HG02943 (cell line): Measurements from ENCODE around the gene REL.

Source experiments
- ATAC-seq: cut with Tn5 transposase; IDR thresholded peaks from one replicate; pipeline ENCODE4 v1.9.1; 2021; ENCODE audit warnings: mild to moderate bottlenecking, low read depth, moderate library complexity; ENCODE audit not compliant: unreplicated experiment

Gene REL

DNA sequence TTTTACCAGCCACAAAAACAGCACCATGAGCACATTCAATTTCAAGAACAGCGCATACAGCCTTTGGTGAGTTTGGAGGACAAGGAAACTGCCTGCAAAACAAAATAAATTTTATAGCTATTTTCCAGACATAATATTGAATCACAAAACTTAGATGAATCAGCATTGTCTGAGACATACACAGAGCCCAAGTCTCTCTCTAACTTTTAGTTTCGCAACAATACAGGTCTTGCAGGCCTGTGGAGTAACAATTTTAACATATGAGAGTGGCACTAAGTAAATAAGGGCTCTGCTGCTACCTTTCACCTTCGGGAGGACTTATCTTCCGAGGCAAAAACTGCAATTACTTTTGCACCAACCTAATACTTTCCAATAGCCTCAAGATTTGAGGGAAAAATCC is 80.1 kb downstream of the REL start:
- no peak for ATAC-seq

DNA sequence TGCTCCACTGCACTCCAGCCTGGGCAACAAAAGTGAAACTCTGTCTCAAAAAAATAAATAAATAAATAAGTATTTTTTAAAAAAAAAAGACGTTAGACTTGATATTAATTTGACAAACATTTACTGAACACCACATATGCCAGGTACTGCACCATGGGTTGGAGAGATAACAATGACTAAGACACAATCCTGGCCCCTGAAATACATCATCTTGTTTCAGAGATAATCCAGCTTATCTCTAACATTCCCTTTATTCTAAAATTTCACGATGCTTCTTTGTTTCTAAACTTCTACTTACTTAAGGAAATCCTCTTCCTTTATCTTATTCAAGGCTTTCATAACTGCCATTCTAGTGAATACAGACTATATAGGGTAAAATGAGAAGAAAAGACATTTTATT is 81.2 kb downstream of the REL start:
- no peak for ATAC-seq

DNA sequence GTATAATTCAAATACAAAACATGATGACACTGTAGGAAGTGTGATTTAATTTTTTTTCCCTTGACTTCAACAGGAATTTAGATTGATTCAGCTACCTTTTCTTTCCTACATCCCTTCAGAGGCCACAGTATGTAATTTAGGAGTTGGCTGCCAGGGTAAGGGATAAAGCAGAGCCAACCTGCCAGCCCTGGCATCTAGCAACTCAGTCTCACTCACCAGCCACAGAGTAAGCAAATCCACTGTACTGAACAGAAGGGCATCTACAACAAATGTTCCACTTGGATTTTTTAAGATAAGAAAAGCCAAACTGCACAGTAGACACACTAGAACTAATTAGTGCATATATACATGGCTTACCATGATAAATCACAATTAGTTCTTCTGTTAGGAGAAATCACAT is 81.8 kb downstream of the REL start:
- no peak for ATAC-seq

DNA sequence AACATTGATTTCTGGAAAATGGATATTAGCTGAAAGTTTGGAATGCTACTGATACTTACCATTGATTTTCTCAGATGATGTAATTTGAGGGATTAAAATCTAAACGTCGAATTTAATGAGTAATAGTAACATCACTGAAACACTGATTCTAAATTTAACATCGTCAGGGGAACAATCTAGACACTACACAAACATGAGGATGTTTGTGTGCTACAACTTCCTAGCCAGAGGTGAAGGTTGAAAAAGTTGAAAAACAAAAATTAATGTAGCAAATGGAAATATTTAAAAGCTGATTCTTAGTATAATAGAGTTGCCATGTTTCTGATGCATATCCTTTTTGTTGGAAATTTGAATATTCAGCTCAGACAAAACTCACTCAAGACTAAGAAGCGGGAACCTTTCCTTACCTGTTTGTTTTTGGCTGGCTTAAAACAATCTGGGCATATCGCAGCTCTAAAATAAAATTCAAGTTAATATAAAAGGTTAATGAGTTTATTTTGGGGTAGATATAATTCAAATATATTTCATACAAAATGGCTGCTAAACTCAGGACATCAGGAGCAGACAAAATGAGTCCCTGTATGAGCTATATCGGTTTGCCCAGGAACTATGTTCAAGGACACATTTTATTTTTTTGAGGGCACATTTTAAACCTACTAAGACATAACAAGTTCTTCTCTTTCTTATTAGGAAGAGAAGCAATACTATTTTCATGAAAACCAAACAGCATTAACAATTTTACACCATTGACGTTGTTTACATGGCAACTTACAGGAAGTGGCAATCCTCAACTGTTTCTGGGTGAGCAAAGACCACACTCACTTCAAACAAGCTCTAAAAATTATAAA is 83.5 kb downstream of the REL start:
- no peak for ATAC-seq

DNA sequence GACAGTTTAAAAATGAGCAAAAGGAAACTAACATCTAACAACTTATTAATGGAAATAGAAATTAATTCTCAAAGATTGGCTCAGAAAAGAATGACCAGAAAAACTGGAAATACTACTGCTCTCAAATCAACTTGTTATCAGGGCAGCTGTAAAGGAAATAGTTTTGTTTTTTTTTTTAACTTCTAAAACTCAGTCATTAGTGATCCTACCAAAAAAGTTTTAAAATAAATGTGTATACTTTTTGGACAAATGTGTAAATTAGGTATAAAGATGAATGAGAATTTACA is 84.1 kb downstream of the REL start:
- ATAC-seq, result no peak

DNA sequence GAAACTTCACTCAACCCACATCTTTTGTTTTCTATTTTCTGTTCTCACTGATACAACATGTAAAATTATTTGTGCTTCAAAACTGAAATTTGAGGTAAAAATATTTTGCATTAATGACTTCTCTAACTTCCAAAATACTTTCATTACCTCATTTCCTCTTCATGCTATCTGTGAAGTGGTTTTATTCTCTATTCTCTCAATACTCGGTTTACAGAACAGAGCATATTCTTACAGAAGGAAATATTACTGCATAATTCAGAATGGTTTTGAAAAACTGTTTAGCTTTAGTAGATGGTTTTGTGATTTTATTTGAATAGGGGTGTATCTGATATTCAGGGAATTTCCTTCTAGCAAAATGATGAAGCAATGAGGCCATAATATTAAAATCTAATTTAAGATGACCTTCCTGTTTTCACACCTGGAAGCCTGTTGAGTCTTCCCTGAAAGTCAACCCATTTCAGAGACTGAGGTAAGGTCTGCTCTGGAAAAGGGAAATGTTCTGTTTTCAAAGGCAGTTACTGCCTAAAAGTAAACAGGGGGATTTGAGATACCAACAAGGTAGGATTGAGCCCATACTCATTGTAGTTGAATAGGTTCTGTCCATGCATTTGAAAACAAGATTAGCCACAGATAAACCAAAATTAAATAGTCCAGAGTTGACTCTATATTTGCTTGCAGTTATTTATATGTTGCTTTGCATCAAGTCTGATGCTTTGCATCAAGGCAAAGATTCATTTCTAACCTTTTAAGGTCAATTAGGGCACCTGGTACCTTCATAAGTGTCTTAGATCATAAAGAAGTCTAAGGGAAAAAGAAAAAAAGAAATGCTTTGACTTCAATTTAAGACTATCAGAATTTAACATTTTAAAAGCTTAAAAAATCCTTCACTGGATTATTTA is 85.4 kb downstream of the REL start:
- peak; percentile 66 for ATAC-seq

DNA sequence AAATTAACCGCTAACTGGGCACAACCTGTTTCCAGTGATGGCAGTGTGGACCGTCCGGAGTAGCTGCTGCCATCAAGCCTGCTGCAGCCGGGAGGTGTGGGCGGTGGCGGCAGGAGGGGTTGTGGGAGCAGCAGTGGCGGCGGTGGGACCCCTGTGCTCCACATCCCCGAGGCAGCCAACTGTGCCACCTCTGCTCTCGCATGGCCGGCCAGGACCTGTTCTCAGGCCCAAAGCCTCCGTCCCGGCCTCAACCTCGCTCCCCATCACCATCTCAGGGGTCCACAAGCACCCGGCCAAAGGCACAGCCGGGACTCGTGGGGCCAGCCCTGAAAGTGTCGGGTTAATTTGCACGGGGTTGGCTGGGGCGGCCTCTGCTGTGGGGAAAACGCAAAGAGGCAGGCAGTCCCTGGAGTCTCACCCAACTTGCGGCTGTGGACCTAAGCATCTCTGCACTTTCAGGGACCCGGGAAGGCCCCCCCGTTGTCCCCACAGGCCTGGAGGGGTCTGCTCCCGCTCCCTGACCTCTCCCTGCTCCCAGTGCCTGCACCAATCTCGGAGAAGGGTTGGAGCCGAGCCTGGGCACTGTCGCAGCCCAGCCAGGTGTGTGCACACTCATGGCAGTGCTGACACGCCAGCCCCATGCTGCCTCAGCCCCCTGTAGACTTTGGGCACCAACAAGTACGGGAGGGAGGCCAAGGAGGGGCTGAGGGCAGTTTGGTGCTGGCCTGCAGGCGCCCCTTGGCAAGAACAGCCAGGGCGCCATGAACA is 91.7 kb downstream of the REL start:
- ATAC-seq, result no peak

DNA sequence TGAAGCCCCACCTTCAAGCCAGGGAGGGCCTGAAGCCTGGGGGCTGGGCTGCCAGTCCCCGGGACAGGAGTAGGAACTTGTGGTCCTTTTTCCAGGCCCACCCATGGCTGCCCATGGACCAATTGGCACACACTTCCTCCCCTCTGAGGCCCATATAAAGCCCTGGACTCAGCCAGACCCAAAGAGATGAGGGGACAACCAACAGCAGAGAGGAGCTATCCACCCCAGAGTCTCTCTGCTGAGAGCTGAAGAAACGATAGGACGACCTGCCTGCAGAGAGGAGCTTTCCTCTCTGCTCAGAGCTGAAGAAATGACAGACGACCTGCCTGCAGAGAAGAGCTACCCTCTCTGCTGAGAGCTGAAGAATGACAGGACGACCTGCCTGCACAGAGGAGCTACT is 92.3 kb downstream of the REL start:
- no peak for ATAC-seq

DNA sequence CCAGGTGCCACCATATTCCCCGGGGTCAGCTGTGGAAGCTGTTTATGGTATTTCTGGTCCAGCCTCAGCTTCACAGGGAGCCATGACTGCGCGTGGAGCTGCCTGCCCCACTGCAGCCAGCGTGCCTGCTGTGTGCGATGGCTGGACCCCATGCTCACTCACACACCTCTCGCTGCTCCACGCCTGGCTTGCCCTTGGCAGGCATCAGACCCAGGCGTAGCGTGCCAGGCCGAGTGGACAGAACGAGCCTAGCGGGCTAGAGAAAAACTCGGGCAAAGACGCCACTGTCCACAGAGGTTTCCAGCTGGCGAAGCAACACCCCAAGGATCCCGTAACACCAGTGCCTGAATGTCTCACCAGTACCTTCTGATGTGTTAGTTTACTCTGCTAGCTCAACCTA is 93.3 kb downstream of the REL start:
- ATAC-seq, result no peak
